A549 (cell line): ENCODE data around the gene CCDC47. TPM values are rescaled to one million over a fixed set of nuclear protein-coding genes. Genes with fewer than 3 reads are reported as not detected.

Experiments
- ATAC-seq, 2 experiments: fragments of 200-7000 bp in 1 of 2; fragments of >200 bp in 1 of 2; cut with Nextera tagmentation in 1 of 2; cut with Tn5 transposase in 1 of 2; 3 replicates each; pipeline versions ENCODE4 v1.8.0 to v1.9.1; 2018 to 2020; ENCODE audit warnings: mild to moderate bottlenecking in 1 of 2, moderate library complexity in 1 of 2
- CTCF ChIA-PET: fragments of 300-600 bp; sonication (Branson Sonifier 250); formaldehyde crosslinking; extraction: SDS; loops from one replicate; lab custom pipeline; 2021; ENCODE audit warnings: antibody characterized with exemption, inconsistent platforms; lab: Yijun Ruan, JAX
- POLR2A ChIA-PET: fragments of 350-600 bp; formaldehyde crosslinking; extraction: SDS; loops from one replicate; lab custom pipeline; 2021; ENCODE audit warnings: antibody characterized with exemption, inconsistent platforms; lab: Yijun Ruan, JAX
- DNase-seq, 2 experiments: peaks; one replicate each; pipeline versions ENCODE4 v3.0.0 to v3.0.0-alpha.2; 2011 to 2016; ENCODE audit warnings: low read depth in 1 of 2, low spot score in 1 of 2
- FAIRE-seq: peaks from 2 replicates; lab custom pipeline; 2011; peaks lifted over from hg19 to GRCh38; lab: Jason Lieb, UNC
- H3K27ac ChIP-seq, 2 experiments: fragments of >200 bp; sonication (Bioruptor Twin); formaldehyde crosslinking; 3 replicates each; pipeline ENCODE4 v1.5.1; 2016 to 2017
- H3K4me1 ChIP-seq: fragments of >200 bp; sonication (Bioruptor Twin); formaldehyde crosslinking; 3 replicates; pipeline ENCODE4 v1.6.1; 2016
- H3K4me2 ChIP-seq: fragments of >200 bp; sonication (Bioruptor Twin); formaldehyde crosslinking; 3 replicates; pipeline ENCODE4 v1.6.1; 2016
- H3K4me3 ChIP-seq: fragments of >200 bp; sonication (Bioruptor Twin); formaldehyde crosslinking; 3 replicates; pipeline ENCODE4 v1.5.1; 2016
- H3K9me3 ChIP-seq: fragments of >200 bp; sonication (Bioruptor Twin); formaldehyde crosslinking; 3 replicates; pipeline ENCODE4 v1.6.1; 2016
- BHLHE40 ChIP-seq: IDR thresholded peaks from 2 replicates; pipeline ENCODE4 v1.6.1; 2012; ENCODE audit warnings: low read depth, low read length, inconsistent platforms
- CBX8 ChIP-seq: fragments of 200-600 bp; sonication (generic); IDR thresholded peaks from 2 replicates; pipeline ENCODE4 v1.6.1; 2016
- CEBPB ChIP-seq, 2 experiments: fragments of >200 bp in 1 of 2; sonication (Bioruptor Twin) in 1 of 2; formaldehyde crosslinking in 1 of 2; IDR thresholded peaks; 2 replicates each; pipeline ENCODE4 v1.6.1; 2012 to 2016
- CHD4 ChIP-seq: fragments of 200-600 bp; sonication (generic); IDR thresholded peaks from 2 replicates; pipeline ENCODE4 v1.6.1; 2016; ENCODE audit warnings: antibody characterized with exemption, mild to moderate bottlenecking, borderline replicate concordance
- EHF ChIP-seq: fragments of 250-450 bp; sonication (Bioruptor Pico); IDR thresholded peaks from 2 replicates; pipeline ENCODE4 v1.5.0; 2020; ENCODE audit warnings: mild to moderate bottlenecking
- EHMT2 ChIP-seq: fragments of 200-600 bp; sonication (generic); IDR thresholded peaks from 2 replicates; pipeline ENCODE4 v1.6.1; 2016; ENCODE audit warnings: antibody characterized with exemption, low read depth, mild to moderate bottlenecking, moderate library complexity
- EP300 ChIP-seq, 2 experiments: fragments of >200 bp; sonication (Bioruptor Twin); formaldehyde crosslinking; IDR thresholded peaks; 2 replicates in 1 of 2; 3 replicates in 1 of 2; pipeline ENCODE4 v1.6.1; 2016 to 2017
- ESRRA ChIP-seq: fragments of 150-350 bp; IDR thresholded peaks from 2 replicates; pipeline ENCODE4 v1.6.1; 2014; ENCODE audit warnings: mild to moderate bottlenecking, low read length, borderline replicate concordance
- FOSB ChIP-seq: fragments of 250-450 bp; sonication (Bioruptor Pico); IDR thresholded peaks from 2 replicates; pipeline ENCODE4 v1.5.0; 2020; ENCODE audit warnings: mild to moderate bottlenecking, moderate library complexity
- FOSL2 ChIP-seq, 2 experiments: fragments of 450-650 bp in 1 of 2; fragments of >200 bp in 1 of 2; sonication (Bioruptor Twin) in 1 of 2; formaldehyde crosslinking; IDR thresholded peaks; 2 replicates each; pipeline versions ENCODE4 v1.5.0 to v1.6.1; 2016 to 2020; ENCODE audit warnings: mild to moderate bottlenecking in 1 of 2, moderate library complexity in 1 of 2
- FOXS1 ChIP-seq: fragments of 250-450 bp; sonication (Bioruptor Pico); IDR thresholded peaks from 2 replicates; pipeline ENCODE4 v1.5.0; 2020; ENCODE audit warnings: mild to moderate bottlenecking, moderate library complexity
- GATA3 ChIP-seq: IDR thresholded peaks from 2 replicates; pipeline ENCODE4 v1.6.1; 2012; ENCODE audit warnings: borderline replicate concordance
- HDAC2 ChIP-seq: fragments of 200-600 bp; sonication (generic); IDR thresholded peaks from 2 replicates; pipeline ENCODE4 v1.6.1; 2016
- HOXA7 ChIP-seq: fragments of 250-450 bp; sonication (Bioruptor Pico); IDR thresholded peaks from 2 replicates; pipeline ENCODE4 v1.5.0; 2020; ENCODE audit warnings: mild to moderate bottlenecking, moderate library complexity
- HOXB13 ChIP-seq: fragments of 250-450 bp; sonication (Bioruptor Pico); IDR thresholded peaks from 2 replicates; pipeline ENCODE4 v1.5.0; 2020; ENCODE audit warnings: low read depth, mild to moderate bottlenecking, moderate library complexity
- HOXB5 ChIP-seq: fragments of 250-450 bp; sonication (Bioruptor Pico); IDR thresholded peaks from 2 replicates; pipeline ENCODE4 v1.5.0; 2020; ENCODE audit warnings: mild to moderate bottlenecking, moderate library complexity
- KDM1A ChIP-seq: fragments of 200-600 bp; sonication (generic); IDR thresholded peaks from 2 replicates; pipeline ENCODE4 v1.6.1; 2016; ENCODE audit warnings: low read depth, mild to moderate bottlenecking
- KDM5A ChIP-seq: fragments of 200-600 bp; sonication (generic); IDR thresholded peaks from 2 replicates; pipeline ENCODE4 v1.6.1; 2016; ENCODE audit warnings: antibody characterized with exemption, mild to moderate bottlenecking
- MAFK ChIP-seq: fragments of 450-650 bp; IDR thresholded peaks from 2 replicates; pipeline ENCODE4 v1.6.1; 2014; ENCODE audit not compliant: partially characterized antibody
- NFE2L2 ChIP-seq: fragments of 150-350 bp; conservative IDR thresholded peaks from 2 replicates; pipeline ENCODE4 v1.6.1; 2014; ENCODE audit warnings: low read length
- NPAS2 ChIP-seq: fragments of 250-450 bp; sonication (Bioruptor Pico); IDR thresholded peaks from 2 replicates; pipeline ENCODE4 v1.8.0; 2022; ENCODE audit warnings: mild to moderate bottlenecking, moderate library complexity, borderline replicate concordance
- PHF8 ChIP-seq: fragments of 200-600 bp; sonication (generic); IDR thresholded peaks from 2 replicates; pipeline ENCODE4 v1.6.1; 2016; ENCODE audit warnings: low read depth, mild to moderate bottlenecking, antibody characterized with exemption, moderate library complexity, borderline replicate concordance
- RARB ChIP-seq: fragments of 250-450 bp; sonication (Bioruptor Pico); IDR thresholded peaks from 2 replicates; pipeline ENCODE4 v1.8.0; 2021; ENCODE audit warnings: mild to moderate bottlenecking, moderate library complexity
- RCOR1 ChIP-seq: fragments of 150-350 bp; IDR thresholded peaks from 2 replicates; pipeline ENCODE4 v1.6.1; 2014; ENCODE audit warnings: antibody characterized with exemption, low read length, low read depth
- SMC3 ChIP-seq: fragments of >200 bp; sonication (Bioruptor Twin); formaldehyde crosslinking; IDR thresholded peaks from 3 replicates; pipeline ENCODE4 v1.6.1; 2018; ENCODE audit warnings: inconsistent platforms
- SREBF2 ChIP-seq: fragments of 450-650 bp; IDR thresholded peaks from 2 replicates; pipeline ENCODE4 v1.6.1; 2014; ENCODE audit warnings: mild to moderate bottlenecking, moderate library complexity
- TFCP2L1 ChIP-seq: fragments of 250-450 bp; sonication (Bioruptor Pico); IDR thresholded peaks from 2 replicates; pipeline ENCODE4 v1.5.0; 2021; ENCODE audit warnings: mild to moderate bottlenecking
- ZC3H11A ChIP-seq: fragments of 450-650 bp; IDR thresholded peaks from 2 replicates; pipeline ENCODE4 v1.6.1; 2014; ENCODE audit warnings: antibody characterized with exemption, mild to moderate bottlenecking
- WGBS: methylation state at CpG from one replicate; pipeline ENCODE4 v1.1.6; 2017; ENCODE audit errors: missing lambda C conversion rate; 5-methylcytosine and 5-hydroxymethylcytosine counted together
- polyA plus RNA-seq, 4 experiments: library from polyadenylated mRNA; depleted of rRNA in 3 of 4; stranded (reverse); fragments of >200 nt; fragmentation: RNase III in 1 of 4; extraction: RNeasy Plus Mini Kit Qiagen cat#74134 plus additional on column Dnase treatment in 1 of 4; gene quantifications; 2 replicates in 3 of 4; 3 replicates in 1 of 4; pipeline ENCODE4 v1.2.3, GENCODE V29; 2011 to 2017
- TF ChIP-seq, protein P1 (sequence below): IDR thresholded peaks from 2 replicates; pipeline ENCODE4 v1.6.1; 2012; ENCODE audit warnings: low read depth, borderline replicate concordance
- TF ChIP-seq, protein P2 (sequence below): fragments of >200 bp; sonication (Bioruptor Twin); formaldehyde crosslinking; IDR thresholded peaks from 2 replicates; pipeline ENCODE4 v1.6.1; 2016
- TF ChIP-seq, protein P3 (sequence below): fragments of 150-350 bp; IDR thresholded peaks from 2 replicates; pipeline ENCODE4 v1.6.1; 2014; ENCODE audit warnings: low read depth, mild to moderate bottlenecking, low read length
- TF ChIP-seq, protein P4 (sequence below): IDR thresholded peaks from 2 replicates; pipeline ENCODE4 v1.6.1; 2012
- TF ChIP-seq, protein P5 (sequence below): fragments of >200 bp; sonication (Bioruptor Twin); formaldehyde crosslinking; IDR thresholded peaks from 3 replicates; pipeline ENCODE4 v1.6.1; 2016
- TF ChIP-seq, protein P6 (sequence below): fragments of 250-450 bp; sonication (Bioruptor Pico); IDR thresholded peaks from 2 replicates; pipeline ENCODE4 v1.5.0; 2021; ENCODE audit warnings: mild to moderate bottlenecking, moderate library complexity, borderline replicate concordance

CCDC47 gene
- polyA plus RNA-seq, 2 of the 4 experiments (the other 2 are of a cell fraction) = 141 to 163 TPM

DNA sequence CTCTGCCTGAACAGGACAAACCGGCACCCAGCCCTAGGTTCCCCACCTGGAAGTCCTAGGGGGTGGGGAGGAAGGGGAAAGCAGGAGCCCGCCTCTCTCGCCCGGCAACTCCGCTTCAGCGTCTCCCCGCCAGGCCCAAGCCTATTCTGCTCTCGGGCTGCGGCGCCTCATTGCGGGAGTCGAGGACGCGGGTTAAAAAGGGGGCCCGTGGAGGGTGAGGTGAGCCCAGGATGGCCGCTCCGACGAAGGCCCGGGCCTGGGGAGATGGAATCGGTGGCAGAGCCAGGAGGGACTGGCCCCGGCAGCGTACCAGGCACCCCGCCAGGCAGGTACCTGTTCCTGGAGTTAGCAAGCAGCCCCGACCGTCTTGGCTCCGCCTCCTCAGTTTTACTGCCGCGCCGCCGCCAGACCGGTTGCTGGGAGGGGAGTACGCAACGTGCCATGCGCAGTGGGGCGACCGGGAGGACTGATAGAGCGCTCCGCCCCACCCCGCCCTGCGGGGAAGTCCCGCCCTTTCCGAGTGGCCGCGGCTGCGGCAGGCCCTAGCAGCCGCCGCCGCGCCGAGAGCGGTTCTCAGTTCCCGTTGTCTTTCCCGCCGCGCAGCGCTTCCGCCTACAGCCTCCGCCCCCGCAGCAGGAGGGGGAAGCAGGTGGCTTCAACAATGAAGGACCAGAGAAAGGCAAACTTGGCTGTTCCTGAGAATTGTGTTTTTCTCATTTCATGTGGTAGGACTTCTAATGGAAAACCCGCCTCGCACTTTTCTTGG is 31.8 kb downstream of the CCDC47 start, which contains the start of gene STRADA:
Gene STRADA, minus strand, starts transcription at position 392 of the 766 bp plus-strand sequence. CDS start 13,430 bp downstream, outside the sequence.
- WGBS = under 1% methylated on average over 21 of the region's 61 CpGs
- TF ChIP-seq FOSB (CRISPR knock-in tag) = no peak; the same call in 1 of the 2 replicates
- no peak for TF ChIP-seq NFE2L2
- TF ChIP-seq TFCP2L1 (CRISPR knock-in tag) = peak; percentile 60; the same call in 1 of the 2 replicates
- TF ChIP-seq NPAS2 (CRISPR knock-in tag) = no peak
- TF ChIP-seq HOXB5 (CRISPR knock-in tag) = no peak
- TF ChIP-seq CEBPB (IDR thresholded peaks at IDR 0.05) = no peak
- peak; percentile 92 for TF ChIP-seq HOXA7 (CRISPR knock-in tag)
- no peak; the same call in 1 of the 2 replicates for TF ChIP-seq RARB (CRISPR knock-in tag)
- TF ChIP-seq PHF8 = peak; percentile 84
- no peak for TF ChIP-seq CHD4
- no peak for TF ChIP-seq HDAC2
- no peak for TF ChIP-seq SMC3
- 0 out of 2 replicates have a peak, but pooled peaks have one; percentile 17 for TF ChIP-seq GATA3
- TF ChIP-seq BHLHE40 = no peak
- no peak for TF ChIP-seq RCOR1
- no peak for TF ChIP-seq HOXB13 (CRISPR knock-in tag)
- no peak for TF ChIP-seq EHMT2
- TF ChIP-seq ESRRA = no peak
- TF ChIP-seq, protein P1, sequence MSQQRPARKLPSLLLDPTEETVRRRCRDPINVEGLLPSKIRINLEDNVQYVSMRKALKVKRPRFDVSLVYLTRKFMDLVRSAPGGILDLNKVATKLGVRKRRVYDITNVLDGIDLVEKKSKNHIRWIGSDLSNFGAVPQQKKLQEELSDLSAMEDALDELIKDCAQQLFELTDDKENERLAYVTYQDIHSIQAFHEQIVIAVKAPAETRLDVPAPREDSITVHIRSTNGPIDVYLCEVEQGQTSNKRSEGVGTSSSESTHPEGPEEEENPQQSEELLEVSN = peak; percentile 94
- TF ChIP-seq FOSL2 (IDR thresholded peaks at IDR 0.05) = no peak
- TF ChIP-seq FOSL2 (CRISPR knock-in tag; IDR thresholded peaks at IDR 0.05) = no peak
- TF ChIP-seq, protein P2, sequence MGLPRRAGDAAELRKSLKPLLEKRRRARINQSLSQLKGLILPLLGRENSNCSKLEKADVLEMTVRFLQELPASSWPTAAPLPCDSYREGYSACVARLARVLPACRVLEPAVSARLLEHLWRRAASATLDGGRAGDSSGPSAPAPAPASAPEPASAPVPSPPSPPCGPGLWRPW = no peak
- no peak for TF ChIP-seq MAFK
- TF ChIP-seq CBX8 = no peak
- TF ChIP-seq, protein P3, sequence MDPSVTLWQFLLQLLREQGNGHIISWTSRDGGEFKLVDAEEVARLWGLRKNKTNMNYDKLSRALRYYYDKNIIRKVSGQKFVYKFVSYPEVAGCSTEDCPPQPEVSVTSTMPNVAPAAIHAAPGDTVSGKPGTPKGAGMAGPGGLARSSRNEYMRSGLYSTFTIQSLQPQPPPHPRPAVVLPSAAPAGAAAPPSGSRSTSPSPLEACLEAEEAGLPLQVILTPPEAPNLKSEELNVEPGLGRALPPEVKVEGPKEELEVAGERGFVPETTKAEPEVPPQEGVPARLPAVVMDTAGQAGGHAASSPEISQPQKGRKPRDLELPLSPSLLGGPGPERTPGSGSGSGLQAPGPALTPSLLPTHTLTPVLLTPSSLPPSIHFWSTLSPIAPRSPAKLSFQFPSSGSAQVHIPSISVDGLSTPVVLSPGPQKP = no peak
- TF ChIP-seq, protein P4, sequence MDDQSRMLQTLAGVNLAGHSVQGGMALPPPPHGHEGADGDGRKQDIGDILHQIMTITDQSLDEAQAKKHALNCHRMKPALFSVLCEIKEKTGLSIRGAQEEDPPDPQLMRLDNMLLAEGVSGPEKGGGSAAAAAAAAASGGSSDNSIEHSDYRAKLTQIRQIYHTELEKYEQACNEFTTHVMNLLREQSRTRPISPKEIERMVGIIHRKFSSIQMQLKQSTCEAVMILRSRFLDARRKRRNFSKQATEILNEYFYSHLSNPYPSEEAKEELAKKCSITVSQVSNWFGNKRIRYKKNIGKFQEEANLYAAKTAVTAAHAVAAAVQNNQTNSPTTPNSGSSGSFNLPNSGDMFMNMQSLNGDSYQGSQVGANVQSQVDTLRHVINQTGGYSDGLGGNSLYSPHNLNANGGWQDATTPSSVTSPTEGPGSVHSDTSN = peak; percentile 32
- TF ChIP-seq, protein P5, sequence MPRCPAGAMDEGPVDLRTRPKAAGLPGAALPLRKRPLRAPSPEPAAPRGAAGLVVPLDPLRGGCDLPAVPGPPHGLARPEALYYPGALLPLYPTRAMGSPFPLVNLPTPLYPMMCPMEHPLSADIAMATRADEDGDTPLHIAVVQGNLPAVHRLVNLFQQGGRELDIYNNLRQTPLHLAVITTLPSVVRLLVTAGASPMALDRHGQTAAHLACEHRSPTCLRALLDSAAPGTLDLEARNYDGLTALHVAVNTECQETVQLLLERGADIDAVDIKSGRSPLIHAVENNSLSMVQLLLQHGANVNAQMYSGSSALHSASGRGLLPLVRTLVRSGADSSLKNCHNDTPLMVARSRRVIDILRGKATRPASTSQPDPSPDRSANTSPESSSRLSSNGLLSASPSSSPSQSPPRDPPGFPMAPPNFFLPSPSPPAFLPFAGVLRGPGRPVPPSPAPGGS = 0 out of 3 replicates have a peak, but pooled peaks have one; percentile 64
- TF ChIP-seq SREBF2 = no peak
- TF ChIP-seq ZC3H11A = no peak
- TF ChIP-seq EHF (CRISPR knock-in tag) = peak; percentile 65; the same call in 1 of the 2 replicates
- TF ChIP-seq KDM1A = no peak
- TF ChIP-seq EP300 (IDR thresholded peaks at IDR 0.05) = 0 out of 5 replicates have a peak, but pooled peaks of 1 of the 2 experiments have one; percentile 10
- TF ChIP-seq, protein P6, sequence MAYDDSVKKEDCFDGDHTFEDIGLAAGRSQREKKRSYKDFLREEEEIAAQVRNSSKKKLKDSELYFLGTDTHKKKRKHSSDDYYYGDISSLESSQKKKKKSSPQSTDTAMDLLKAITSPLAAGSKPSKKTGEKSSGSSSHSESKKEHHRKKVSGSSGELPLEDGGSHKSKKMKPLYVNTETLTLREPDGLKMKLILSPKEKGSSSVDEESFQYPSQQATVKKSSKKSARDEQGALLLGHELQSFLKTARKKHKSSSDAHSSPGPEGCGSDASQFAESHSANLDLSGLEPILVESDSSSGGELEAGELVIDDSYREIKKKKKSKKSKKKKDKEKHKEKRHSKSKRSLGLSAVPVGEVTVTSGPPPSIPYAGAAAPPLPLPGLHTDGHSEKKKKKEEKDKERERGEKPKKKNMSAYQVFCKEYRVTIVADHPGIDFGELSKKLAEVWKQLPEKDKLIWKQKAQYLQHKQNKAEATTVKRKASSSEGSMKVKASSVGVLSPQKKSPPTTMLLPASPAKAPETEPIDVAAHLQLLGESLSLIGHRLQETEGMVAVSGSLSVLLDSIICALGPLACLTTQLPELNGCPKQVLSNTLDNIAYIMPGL (CRISPR knock-in tag) = no peak
- no peak for TF ChIP-seq KDM5A
- TF ChIP-seq FOXS1 = peak; percentile 27; the same call in 1 of the 2 replicates

More for the DNA sequence above, 31.8 kb downstream of the CCDC47 start, which contains the start of gene STRADA:
- ChIA-PET CTCF (interaction anchor here (1.0 to 1.4 kb wide), 3 partner anchors 9 to 45 kb away, joined by 3 to 5 read pairs (median 4); no protein-coding TSS in a partner anchor), POLR2A (interaction anchor here (0.5 to 1.6 kb wide), 8 partner anchors 9 to 119 kb away, joined by 3 to 35 read pairs (median 4); partner anchors contain the start of genes CCDC47, DDX42 and MAP3K3)
- FAIRE-seq (no peak), ATAC-seq (peak; percentile 92 to 96), DNase-seq (peak; percentile 95 to 99)
- no peaks in the 10 kb centered on the region for H3K9me3 ChIP-seq
- peaks cover 14% of the 10 kb centered on the region for H3K4me1 ChIP-seq
- H3K4me3 ChIP-seq = peak within 1 kb of the TSS; percentile 78
- peak within 1 kb of the TSS; percentile 94 for H3K4me2 ChIP-seq
- peak within 1 kb of the TSS; percentile 92 to 95 for H3K27ac ChIP-seq
